Ovary (tissue), 9 donors: ENCODE data around the gene JMJD6. TPM values are rescaled to one million over a fixed set of nuclear protein-coding genes. Genes with fewer than 3 reads are reported as not detected.
"Not testable (repeated sequence)": the region's sequence is repeated elsewhere in the genome, so short reads cannot be mapped to it uniquely, and the experiment has no call there.

Experiments
- DNase-seq, 5 donors: peaks; one replicate each; pipeline ENCODE4 v3.0.0-alpha.2; 2019 to 2020
- H3K27ac ChIP-seq, 2 donors: fragments of 200-600 bp; one replicate each; pipeline versions ENCODE4 v1.5.1 to v1.8.0; 2019 to 2022
- H3K27me3 ChIP-seq: fragments of 200-600 bp; one replicate; pipeline ENCODE4 v1.8.0; 2022
- H3K36me3 ChIP-seq: fragments of 200-600 bp; sonication (generic); one replicate; pipeline ENCODE4 v1.5.1; 2019
- H3K4me1 ChIP-seq: one replicate; pipeline ENCODE4 v1.8.1; 2013; ENCODE audit warnings: mild to moderate bottlenecking, moderate library complexity; ENCODE audit not compliant: insufficient read depth
- H3K4me3 ChIP-seq: fragments of 200-600 bp; sonication (generic); one replicate; pipeline ENCODE4 v1.5.1; 2017
- H3K9me3 ChIP-seq, 2 donors: fragments of 200-600 bp in 1 of 2; sonication (generic) in 1 of 2; one replicate each; pipeline versions ENCODE4 v1.5.1 to v1.8.1; 2013 to 2019; ENCODE audit warnings: mild to moderate bottlenecking in 1 of 2, moderate library complexity in 1 of 2
- CTCF ChIP-seq, 3 donors: fragments of 450-650 bp in 2 of 3; fragments of 200-600 bp in 1 of 3; IDR thresholded peaks; one replicate each; pipeline versions ENCODE4 v1.5.1 to v1.8.0; 2016 to 2022; ENCODE audit warnings: antibody characterized with exemption in 3 of 3, mild to moderate bottlenecking in 1 of 3
- EP300 ChIP-seq: sonication (generic); formaldehyde crosslinking; IDR thresholded peaks from one replicate; pipeline ENCODE4 v1.6.1; 2017; ENCODE audit warnings: antibody characterized with exemption
- POLR2A ChIP-seq: fragments of 450-650 bp; IDR thresholded peaks from one replicate; pipeline ENCODE4 v1.6.1; 2017; ENCODE audit warnings: antibody characterized with exemption, mild to moderate bottlenecking, moderate library complexity
- WGBS, 3 donors: extraction: QIAGEN DNeasy Blood & Tissue Kit in 1 of 3; methylation state at CpG; one replicate each; pipeline versions ENCODE4 v1.1.5 to v1.1.7; 2013 to 2017; 5-methylcytosine and 5-hydroxymethylcytosine counted together
- intact Hi-C, 4 donors: fragments of 100-400 bp; cut with DNase I; formaldehyde crosslinking; loops; one replicate each; pipeline versions ENCODE4 v1.11.0 to v1.15.1; 2022 to 2023
- polyA plus RNA-seq, 2 donors: library from polyadenylated mRNA; stranded (reverse); fragments of 200-250 nt in 1 of 2; fragments of 350-450 nt in 1 of 2; fragmentation: Illumina TruSeq in 1 of 2; extraction: RNeasy Lipid Tissue Mini Kit (QIAGEN cat#74804) in 1 of 2; gene quantifications; one replicate each; pipeline ENCODE4 v1.2.3, GENCODE V29; 2013 to 2014
- total RNA-seq, 7 donors: library from RNA; depleted of rRNA in 2 of 7; stranded (reverse); fragments of >200 nt in 2 of 7; fragmentation: NEBNext Ultra II Directional in 3 of 7; extraction: Animal tissue kit (Norgen Biotek cat#: 25700) in 3 of 7; gene quantifications; one replicate each; pipeline versions ENCODE4 v1.1.0 to v1.2.4, GENCODE V29; 2016 to 2023
- donor health status: DM: no; HTN: no; CAD: no; lungs with moderate emphysema.
- donor health status: DM: no; HTN: no; CAD: no.
- donor health status: Bipolar disorder and iron deficiency.
- donor health status: DM: yes; HTN: yes; CAD: no.
- donor health status: DM: no; HTN: no; CAD: no.
- donor health status: DM: yes; HTN: yes; CAD: no.

The JMJD6 gene
- total and polyA plus RNA-seq, 9 donors: 19.5 to 49.8 (median 28.3) TPM

- intact Hi-C loops: no loop called here
- H3K4me3 ChIP-seq: no peak overlapping the region
- no peak for TF ChIP-seq POLR2A
- TF ChIP-seq CTCF (IDR thresholded peaks at IDR 0.05): no peak
- no peak for TF ChIP-seq EP300
- WGBS, 3 donors: 58 to 64% (median 59%) methylated on average over 3 of the region's 3 CpGs
- no peaks in the 10 kb centered on the region for H3K27me3 ChIP-seq
- no peak overlapping the region for H3K27ac ChIP-seq
- H3K36me3 ChIP-seq: no peaks in the 10 kb centered on the region
- no peaks in the 10 kb centered on the region for H3K9me3 ChIP-seq
- peaks cover 3% of the 10 kb centered on the region for H3K4me1 ChIP-seq
- no peak for DNase-seq
Measured at GRCh38 chr17:76732734-76733617, 6.6 kb upstream of the JMJD6 start.

- H3K4me3 ChIP-seq, intact Hi-C loops, H3K4me1 ChIP-seq, DNase-seq, H3K36me3 ChIP-seq, H3K9me3 ChIP-seq, H3K27me3 ChIP-seq, H3K27ac ChIP-seq: not testable (repeated sequence)
- 82 to 87% (median 85%) methylated on average over 13 of the region's 13 CpGs for WGBS, 3 donors
Measured at GRCh38 chr17:76731800-76732733, 5.7 kb upstream of the JMJD6 start.

GRCh38 chr17:76727745-76728456, 1.5 kb upstream of the JMJD6 start:
- intact Hi-C loops: loop anchor here in 1 of 4 donors (10.0 kb wide), 1 partner anchor 53 kb away; no protein-coding TSS in a partner anchor
- Histone ChIP-seq H3K9me3 (no peaks in the 10 kb centered on the region), H3K4me3 (peak overlapping the region; percentile 95), H3K4me1 (peaks cover 8% of the 10 kb centered on the region), H3K36me3 (no peaks in the 10 kb centered on the region), H3K27ac (peak overlapping the region; percentile 79 to 97), H3K27me3 (no peaks in the 10 kb centered on the region)
- TF ChIP-seq POLR2A: no peak
- no peak for TF ChIP-seq EP300
- TF ChIP-seq CTCF (IDR thresholded peaks at IDR 0.05): no peak
- peak in 1 of 5 donors; percentile 29 for DNase-seq
- 18 to 28% (median 25%) methylated on average over 18 of the region's 18 CpGs for WGBS, 3 donors

- peaks cover 8% of the 10 kb centered on the region for H3K4me1 ChIP-seq
- H3K27ac ChIP-seq: peak within 1 kb of the TSS; percentile 86 to 97
- no peaks in the 10 kb centered on the region for H3K27me3 ChIP-seq
- DNase-seq: peak; percentile 87 to 92 (median 91)
- no peaks in the 10 kb centered on the region for H3K36me3 ChIP-seq
- 1 to 2% (median 2%) methylated on average over 25 to 71 of the region's 71 CpGs for WGBS, 3 donors
- intact Hi-C loops: loop anchor here in 1 of 4 donors (10.0 kb wide), 1 partner anchor 52 kb away; no protein-coding TSS in a partner anchor
- no peak for TF ChIP-seq EP300
- peak; percentile 51 to 97 (median 89) for TF ChIP-seq CTCF (IDR thresholded peaks at IDR 0.05)
- peak; percentile 65 for TF ChIP-seq POLR2A
- H3K9me3 ChIP-seq: no peaks in the 10 kb centered on the region
- peak within 1 kb of the TSS; percentile 95 for H3K4me3 ChIP-seq
Measured at GRCh38 chr17:76726776-76727718, 641 bp upstream of the JMJD6 start, which contains the start of gene METTL23. TSS of gene METTL23 (plus strand) at chr17:76726839. CDS start at chr17:76729711, 2,872 bp downstream.
